EL (cell line): ENCODE data around the gene ELP1.

Source experiments
- DNase-seq: peaks from one replicate; pipeline ENCODE4 v3.0.0-alpha.2; 2016

The ELP1 gene

GRCh38 chr9:108880738-108881316, 53.1 kb downstream of the ELP1 start:
- no peak for DNase-seq

GRCh38 chr9:108877524-108877923, 56.4 kb downstream of the ELP1 start:
- no peak for DNase-seq

GRCh38 chr9:108876425-108876824, 57.5 kb downstream of the ELP1 start:
- no peak for DNase-seq

GRCh38 chr9:108874058-108874788, 59.7 kb downstream of the ELP1 start:
- no peak for DNase-seq

- peak; percentile 49 for DNase-seq
These were observed 64.7 kb downstream of the ELP1 start for GRCh38 chr9:108869092-108869725.

- no peak for DNase-seq
These were observed 66.1 kb downstream of the ELP1 start for GRCh38 chr9:108867829-108868228.

- no peak for DNase-seq
These were observed 66.8 kb downstream of the ELP1 start for GRCh38 chr9:108867116-108867515.

- no peak for DNase-seq
These were observed 67.9 kb downstream of the ELP1 start for GRCh38 chr9:108866001-108866420.

GRCh38 chr9:108865037-108865436, 68.9 kb downstream of the ELP1 start:
- peak; percentile 13 for DNase-seq

GRCh38 chr9:108864446-108864845, 69.5 kb downstream of the ELP1 start:
- DNase-seq, result no peak

GRCh38 chr9:108863891-108864290, 70.0 kb downstream of the ELP1 start:
- DNase-seq, result no peak

GRCh38 chr9:108861997-108862396, 71.9 kb downstream of the ELP1 start, which contains the start of gene ACTL7A:
Gene ACTL7A, plus strand, starts transcription at chr9:108862266. Its CDS starts 57 bp downstream, at chr9:108862323.
- DNase-seq, result no peak

GRCh38 chr9:108861464-108861863, 72.5 kb downstream of the ELP1 start:
- DNase-seq, result no peak

GRCh38 chr9:108860764-108861163, 73.2 kb downstream of the ELP1 start:
- no peak for DNase-seq

GRCh38 chr9:108860354-108860753, 73.6 kb downstream of the ELP1 start:
- DNase-seq, result no peak

GRCh38 chr9:108859459-108860114, 74.3 kb downstream of the ELP1 start:
- peak; percentile 18 for DNase-seq

GRCh38 chr9:108857572-108857971, 76.4 kb downstream of the ELP1 start:
- no peak for DNase-seq

GRCh38 chr9:108855888-108856287, 78.0 kb downstream of the ELP1 start, which contains the start of gene ACTL7B:
Gene ACTL7B, minus strand, starts transcription at chr9:108855986. Its CDS starts 56 bp downstream, at chr9:108855930.
- DNase-seq, result no peak

GRCh38 chr9:108855529-108855886, 78.4 kb downstream of the ELP1 start:
- no peak for DNase-seq

GRCh38 chr9:108854641-108855528, 79.0 kb downstream of the ELP1 start:
- DNase-seq, result no peak

- DNase-seq, result no peak
These were observed 79.8 kb downstream of the ELP1 start for GRCh38 chr9:108854094-108854493.

GRCh38 chr9:108852079-108852478, 81.8 kb downstream of the ELP1 start:
- no peak for DNase-seq
